ENCODE measurements around the gene ZNF205.
"Not testable (repeated sequence)": the region's sequence is repeated elsewhere in the genome, so short reads cannot be mapped to it uniquely, and the experiment has no call there.

DNA sequence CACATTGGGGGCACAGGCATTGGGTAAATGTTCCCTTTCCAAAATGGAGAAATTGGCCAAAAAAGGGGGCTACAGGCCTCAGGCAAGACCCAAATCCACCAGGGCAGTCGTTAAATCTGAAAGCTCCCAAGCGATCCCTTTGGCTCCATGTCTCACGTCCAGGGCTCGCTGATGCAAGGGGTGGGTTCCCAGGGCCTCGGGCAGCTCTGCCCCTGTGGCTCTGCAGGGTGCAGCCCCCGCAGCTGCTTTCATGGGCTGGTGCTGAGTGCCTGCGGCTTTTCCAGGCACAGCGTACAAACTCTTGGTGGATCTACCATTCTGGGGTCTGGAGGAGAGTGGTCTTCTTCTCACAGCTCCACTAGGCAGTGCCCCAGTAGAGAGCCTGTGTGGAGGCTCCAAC, 29.0 kb upstream of the ZNF205 start:
- TF ChIP-seq SUZ12 (IDR thresholded peaks at IDR 0.05; ENCODE audit: low read length); HDAC6 (IDR thresholded peaks at IDR 0.05; ENCODE audit: low read depth, low read length): not testable (repeated sequence)
- TF ChIP-seq, protein P1, sequence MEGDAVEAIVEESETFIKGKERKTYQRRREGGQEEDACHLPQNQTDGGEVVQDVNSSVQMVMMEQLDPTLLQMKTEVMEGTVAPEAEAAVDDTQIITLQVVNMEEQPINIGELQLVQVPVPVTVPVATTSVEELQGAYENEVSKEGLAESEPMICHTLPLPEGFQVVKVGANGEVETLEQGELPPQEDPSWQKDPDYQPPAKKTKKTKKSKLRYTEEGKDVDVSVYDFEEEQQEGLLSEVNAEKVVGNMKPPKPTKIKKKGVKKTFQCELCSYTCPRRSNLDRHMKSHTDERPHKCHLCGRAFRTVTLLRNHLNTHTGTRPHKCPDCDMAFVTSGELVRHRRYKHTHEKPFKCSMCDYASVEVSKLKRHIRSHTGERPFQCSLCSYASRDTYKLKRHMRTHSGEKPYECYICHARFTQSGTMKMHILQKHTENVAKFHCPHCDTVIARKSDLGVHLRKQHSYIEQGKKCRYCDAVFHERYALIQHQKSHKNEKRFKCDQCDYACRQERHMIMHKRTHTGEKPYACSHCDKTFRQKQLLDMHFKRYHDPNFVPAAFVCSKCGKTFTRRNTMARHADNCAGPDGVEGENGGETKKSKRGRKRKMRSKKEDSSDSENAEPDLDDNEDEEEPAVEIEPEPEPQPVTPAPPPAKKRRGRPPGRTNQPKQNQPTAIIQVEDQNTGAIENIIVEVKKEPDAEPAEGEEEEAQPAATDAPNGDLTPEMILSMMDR (IDR thresholded peaks at IDR 0.05; ENCODE audit: control extremely low read depth in 1 of 3, insufficient read depth in 1 of 3, low read depth in 1 of 3, low read length in 3 of 3) = not testable (repeated sequence)

All from H1 (cell line).